GM19328 (cell line): Measurements from ENCODE around the gene DNAJC17.

ENCODE experiments used
- ATAC-seq: cut with Tn5 transposase; IDR thresholded peaks from one replicate; pipeline ENCODE4 v1.9.1; 2021; ENCODE audit warnings: mild to moderate bottlenecking, moderate library complexity; ENCODE audit not compliant: unreplicated experiment

The DNAJC17 gene

DNA sequence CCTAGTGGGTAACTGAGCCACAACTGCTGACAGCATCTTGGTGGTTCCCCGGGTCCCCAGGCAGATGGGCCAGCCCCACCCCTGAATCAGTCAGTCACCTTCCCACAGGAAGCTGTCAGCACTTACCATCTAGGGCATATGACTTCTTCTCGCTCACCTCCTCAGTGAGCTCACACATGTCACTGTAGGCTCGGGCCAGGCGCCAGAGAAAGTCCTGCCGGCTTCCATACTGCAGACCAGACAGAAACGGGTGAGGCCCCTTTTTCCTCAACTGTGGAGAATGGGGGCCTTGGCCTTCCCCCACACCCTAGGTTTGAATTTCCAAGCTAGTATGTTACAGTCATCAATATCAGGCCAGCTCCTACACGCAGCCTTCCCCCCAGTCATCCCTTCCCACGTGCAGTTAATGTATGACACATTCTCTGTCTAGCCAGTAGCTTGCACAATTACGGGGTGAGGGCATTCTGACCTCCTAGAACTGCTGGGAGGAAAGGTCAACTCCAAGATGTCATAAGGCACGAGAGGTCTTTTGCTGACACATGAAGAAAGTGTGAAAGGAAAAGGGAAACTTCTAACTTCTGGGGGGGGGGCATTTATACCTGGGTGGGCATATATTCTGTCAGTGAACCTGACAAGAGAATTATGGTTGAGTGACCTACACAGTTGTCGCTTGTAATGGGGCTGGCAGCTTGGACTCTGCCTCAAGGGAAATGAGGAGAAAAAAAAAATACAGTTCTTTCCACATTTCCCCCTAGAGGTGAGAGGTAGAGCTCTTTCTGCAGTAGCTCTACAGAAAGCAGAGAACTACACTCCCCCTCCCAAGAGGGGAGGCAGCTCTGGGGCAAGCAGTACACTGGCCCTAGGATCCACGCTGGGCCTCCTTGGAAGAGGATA is 63.1 kb downstream of the DNAJC17 start:
- ATAC-seq = no peak

DNA sequence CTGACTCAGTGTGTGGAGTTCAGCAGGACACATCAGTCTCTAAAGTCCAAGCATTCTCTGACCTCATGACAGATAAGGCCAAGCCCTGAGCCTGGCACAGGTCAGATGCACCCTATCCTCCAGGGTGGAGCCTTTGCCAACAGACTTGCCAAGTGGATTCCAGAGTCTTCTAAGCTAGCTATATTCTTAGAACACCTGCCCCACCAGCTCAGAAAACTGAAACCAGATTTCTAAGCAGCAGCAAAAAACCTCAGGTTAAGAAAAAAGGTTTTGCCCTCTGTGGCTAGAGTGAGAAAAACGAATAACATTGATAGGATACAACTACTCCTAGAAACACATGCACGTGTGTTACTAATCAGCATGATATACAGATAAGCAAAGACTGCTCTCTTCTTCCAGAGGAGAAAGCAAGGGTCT is 63.8 kb downstream of the DNAJC17 start:
- no peak for ATAC-seq

DNA sequence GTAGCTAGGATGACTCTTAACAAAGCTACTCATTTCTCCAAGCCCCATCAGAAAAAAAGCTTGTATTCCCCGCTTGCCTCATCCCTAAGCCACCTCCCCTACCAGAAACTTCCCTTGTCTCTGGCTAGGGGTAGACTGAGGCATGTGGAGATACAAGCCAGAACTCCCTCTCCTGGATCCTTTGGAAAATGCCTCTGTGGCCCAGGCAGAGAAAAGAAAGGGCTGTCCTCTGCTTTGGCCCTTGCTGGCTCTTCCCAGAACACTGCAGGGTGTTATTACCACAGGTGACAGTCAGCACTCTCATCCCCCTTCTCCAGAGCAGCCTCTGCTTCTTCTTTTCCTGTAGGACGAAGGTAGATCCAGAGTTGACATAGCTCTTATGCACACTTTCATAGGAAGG is 67.4 kb downstream of the DNAJC17 start:
- ATAC-seq = no peak

DNA sequence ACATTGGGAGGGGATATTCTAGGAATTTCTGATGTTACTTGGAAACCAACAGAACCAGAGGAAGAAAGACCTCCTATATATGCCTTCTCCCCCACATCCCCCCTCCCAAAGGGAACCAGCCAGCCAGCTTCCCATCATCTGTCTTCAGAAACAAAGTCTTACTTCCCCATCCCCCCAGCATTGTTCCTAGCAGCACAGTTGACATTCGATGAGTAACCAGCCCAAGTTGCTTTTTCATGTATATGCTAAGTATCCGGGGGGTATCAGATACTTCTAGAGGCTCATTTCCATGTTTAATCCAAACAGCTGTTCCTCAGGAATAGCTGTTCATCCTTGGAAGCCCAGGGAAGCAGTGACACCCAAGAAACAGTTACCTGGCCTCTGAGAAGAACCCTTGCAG is 68.2 kb downstream of the DNAJC17 start:
- no peak for ATAC-seq

DNA sequence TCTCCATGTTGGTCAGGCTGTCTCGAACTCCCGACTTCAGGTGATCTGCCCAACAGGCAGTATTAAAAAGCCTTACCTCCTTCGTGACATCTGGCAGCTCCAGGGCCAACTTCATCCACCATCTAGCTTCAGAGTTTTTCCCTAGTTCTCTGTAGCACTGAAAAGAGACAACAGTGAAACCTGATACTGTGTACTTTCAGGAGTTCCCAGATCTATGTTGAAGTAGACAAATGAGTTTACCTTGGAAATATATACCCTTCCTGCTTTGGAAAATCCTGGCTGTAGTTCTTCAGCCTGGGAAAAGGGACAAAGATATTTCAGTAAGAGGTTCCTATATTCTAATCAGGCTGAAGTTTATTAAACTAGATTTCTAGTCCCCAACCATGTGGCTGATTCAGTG is 70.2 kb downstream of the DNAJC17 start:
- no peak for ATAC-seq

DNA sequence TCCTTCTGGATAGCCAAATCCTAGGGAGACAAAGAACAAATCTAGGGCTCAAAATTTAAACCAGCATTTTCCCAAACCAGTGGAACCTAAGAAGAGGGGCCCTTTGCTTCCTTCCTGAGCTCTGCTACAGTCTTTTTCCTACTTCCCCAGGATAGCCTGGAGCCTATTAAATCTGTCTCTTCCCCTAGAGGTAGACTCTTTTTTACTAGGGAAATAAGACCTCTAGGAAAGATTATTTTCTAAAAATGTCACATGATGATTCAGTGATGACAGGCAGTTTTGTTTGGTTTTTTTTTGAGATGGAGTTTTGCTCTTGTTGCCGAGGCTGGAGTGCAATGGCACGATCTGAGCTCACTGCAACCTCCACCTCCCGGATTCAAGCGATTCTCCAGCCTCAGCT is 70.7 kb downstream of the DNAJC17 start:
- ATAC-seq = no peak

DNA sequence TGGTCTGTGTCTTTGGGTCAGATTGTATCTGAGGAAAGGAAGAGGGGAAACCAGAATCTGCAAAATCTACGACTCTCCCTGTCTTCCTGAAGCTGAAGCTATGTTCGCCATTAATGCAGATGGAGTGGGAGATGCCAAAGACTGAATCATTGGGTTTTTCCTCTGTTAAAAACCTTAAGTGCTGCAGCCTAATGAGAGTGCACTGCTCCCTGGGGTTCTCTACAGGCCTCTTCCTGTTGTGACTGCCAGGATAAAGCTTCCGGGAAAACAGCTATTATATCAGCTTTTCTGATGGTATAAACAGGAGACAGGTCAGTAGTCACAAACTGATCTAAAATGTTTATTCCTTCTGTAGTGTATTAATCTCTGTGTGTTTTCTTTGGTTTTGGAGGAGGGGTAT is 76.2 kb downstream of the DNAJC17 start:
- no peak for ATAC-seq

DNA sequence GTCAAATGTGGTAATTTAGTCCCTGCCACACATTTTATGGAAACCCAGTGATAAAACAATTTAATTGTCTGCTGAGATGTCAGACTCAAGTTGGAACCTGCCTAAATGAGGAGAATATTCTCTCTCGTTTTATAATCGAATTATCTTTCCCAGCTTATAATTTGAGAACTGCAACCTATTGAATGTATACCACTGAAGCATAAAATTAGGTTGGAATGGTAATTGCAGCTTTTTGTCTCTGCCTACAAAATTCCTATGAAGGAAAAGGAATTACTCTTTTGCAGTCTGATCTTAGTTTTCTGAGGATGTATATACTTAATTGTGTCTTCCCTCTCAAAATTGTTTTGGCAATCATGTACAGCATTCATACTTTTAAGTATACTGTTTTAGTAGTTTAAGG is 83.4 kb downstream of the DNAJC17 start:
- no peak for ATAC-seq

DNA sequence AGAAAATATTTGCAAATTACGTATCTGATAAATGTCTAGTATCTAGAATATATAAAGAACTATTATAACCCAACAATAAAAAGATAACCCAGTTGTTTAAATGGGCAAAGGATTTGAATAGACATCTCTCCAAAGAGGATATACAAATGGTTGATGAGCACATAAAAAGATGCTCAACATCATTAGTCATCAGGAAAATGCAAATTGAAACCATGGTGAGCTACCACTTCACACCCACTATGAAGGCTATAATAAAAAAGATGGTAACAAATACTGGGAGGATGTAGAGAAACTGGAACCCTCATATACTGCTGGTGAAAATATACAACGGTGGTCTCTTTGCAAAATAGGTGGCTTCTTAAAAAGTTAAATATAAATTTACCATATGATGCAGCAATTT is 84.3 kb downstream of the DNAJC17 start:
- no peak for ATAC-seq

DNA sequence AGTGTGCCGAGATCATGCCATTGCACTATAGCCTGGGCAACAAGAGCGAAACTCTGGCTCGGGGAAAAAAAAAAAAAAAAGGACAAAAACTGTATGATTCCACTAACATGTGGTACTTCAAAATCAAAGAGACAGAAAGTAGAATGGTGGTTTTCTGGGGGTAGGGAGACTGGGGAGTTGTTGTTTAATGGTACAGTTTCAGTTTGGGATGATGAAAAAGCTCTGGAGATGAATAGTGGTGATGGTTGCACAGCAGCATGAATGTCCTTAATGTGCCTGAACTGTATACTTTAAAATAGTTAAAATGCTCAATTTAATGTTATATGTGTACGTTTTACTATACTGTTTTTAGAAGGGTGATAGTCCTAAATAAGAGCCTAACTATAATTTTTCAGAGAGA is 84.9 kb downstream of the DNAJC17 start:
- no peak for ATAC-seq

DNA sequence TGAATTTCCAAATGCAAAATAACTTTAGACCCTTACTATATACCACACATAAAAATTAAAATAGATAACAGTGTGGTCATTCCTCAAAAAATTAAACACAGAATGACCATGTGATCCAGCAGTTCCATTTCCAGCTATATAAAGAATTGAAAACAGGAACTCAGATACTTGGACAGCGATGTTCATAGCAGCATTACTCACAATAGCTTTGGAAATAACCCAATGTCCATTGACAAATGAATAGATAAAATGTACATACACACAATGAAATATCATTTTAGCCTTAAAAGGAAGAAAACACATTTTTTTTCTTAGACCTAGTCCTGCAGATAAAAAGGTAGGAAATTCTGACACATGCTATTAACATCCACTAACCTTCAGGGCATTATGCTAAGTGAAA is 85.6 kb downstream of the DNAJC17 start:
- ATAC-seq = no peak

DNA sequence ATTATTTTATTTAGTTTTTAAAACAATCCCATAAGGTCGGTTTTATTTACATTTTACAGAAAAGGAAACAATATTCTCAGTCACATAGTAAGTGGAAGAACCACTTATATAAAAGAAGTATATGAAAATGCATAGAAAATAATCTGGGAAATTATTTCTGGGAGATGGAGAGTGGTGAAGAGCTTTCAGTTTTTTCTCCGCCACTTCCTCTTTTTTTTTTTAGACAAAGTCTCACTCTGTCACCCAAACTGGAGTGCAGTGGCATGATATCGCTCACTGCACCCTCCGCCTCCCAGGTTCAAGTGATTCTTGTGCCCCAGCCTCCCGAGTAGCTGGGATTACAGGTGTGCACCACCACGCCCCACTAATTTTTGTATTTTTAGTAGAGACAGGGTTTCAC is 91.1 kb downstream of the DNAJC17 start:
- ATAC-seq = no peak
